Caco-2 (cell line): ENCODE measurements around the gene SS18. TPM values are rescaled to one million over a fixed set of nuclear protein-coding genes. Genes with fewer than 3 reads are reported as not detected.

Experiments used
- BruUV-seq: library from RNA; stranded (reverse); fragments of 400-500 nt; replicated peaks from 2 replicates; lab custom pipeline; 2021; lab: Mats Ljungman, UMichigan
- CTCF ChIA-PET: fragments of 300-600 bp; sonication (Branson Sonifier 250); formaldehyde crosslinking; loops from one replicate; lab custom pipeline; 2022; ENCODE audit warnings: antibody characterized with exemption; lab: Charles Lee
- POLR2A ChIA-PET: fragments of 300-600 bp; sonication (Branson Sonifier 250); formaldehyde crosslinking; loops from one replicate; lab custom pipeline; 2022; ENCODE audit warnings: antibody characterized with exemption; lab: Charles Lee
- DNase-seq, 2 experiments: peaks; one replicate each; pipeline versions ENCODE4 v3.0.0 to v3.0.0-alpha.2; 2020 to 2022
- H3K27me3 ChIP-seq: replicated peaks from 2 replicates; pipeline ENCODE4 v1.6.0; 2011; ENCODE audit warnings: low read length; ENCODE audit not compliant: control insufficient read depth, insufficient read depth
- H3K36me3 ChIP-seq: 2 replicates; pipeline ENCODE4 v1.5.1; 2011; ENCODE audit warnings: low read length; ENCODE audit not compliant: control insufficient read depth, insufficient read depth
- H3K4me1 ChIP-seq: fragments of 250-450 bp; sonication (Bioruptor Pico); 2 replicates; pipeline ENCODE4 v1.5.1; 2020; ENCODE audit warnings: mild to moderate bottlenecking
- H3K4me3 ChIP-seq: 2 replicates; pipeline ENCODE4 v1.5.1; 2011; ENCODE audit warnings: low read depth, mild to moderate bottlenecking, control low read depth, low read length
- H3K9me3 ChIP-seq: fragments of 250-450 bp; sonication (Bioruptor Pico); 2 replicates; pipeline ENCODE4 v1.5.1; 2020; ENCODE audit warnings: mild to moderate bottlenecking, moderate library complexity
- H3K27ac Mint-ChIP-seq: one replicate; pipeline ENCODE4 v1.8.0; 2022; ENCODE audit warnings: mixed read lengths; ENCODE audit not compliant: unreplicated experiment
- H3K27me3 Mint-ChIP-seq: one replicate; pipeline ENCODE4 v1.8.0; 2022; ENCODE audit warnings: mixed read lengths; ENCODE audit not compliant: insufficient read depth, unreplicated experiment
- H3K36me3 Mint-ChIP-seq: one replicate; pipeline ENCODE4 v1.8.0; 2022; ENCODE audit warnings: mild to moderate bottlenecking, mixed read lengths; ENCODE audit not compliant: insufficient read depth, unreplicated experiment
- H3K4me1 Mint-ChIP-seq: one replicate; pipeline ENCODE4 v1.8.0; 2022; ENCODE audit warnings: low read depth, mixed read lengths; ENCODE audit not compliant: unreplicated experiment
- H3K4me3 Mint-ChIP-seq: one replicate; pipeline ENCODE4 v1.8.0; 2022; ENCODE audit warnings: mild to moderate bottlenecking, moderate library complexity, mixed read lengths; ENCODE audit not compliant: unreplicated experiment
- H3K9me3 Mint-ChIP-seq: one replicate; pipeline ENCODE4 v1.8.0; 2022; ENCODE audit warnings: mixed read lengths; ENCODE audit not compliant: unreplicated experiment
- intact Hi-C: fragments of 100-400 bp; cut with micrococcal nuclease; formaldehyde crosslinking; loops from one replicate; pipeline ENCODE4 v1.10.0; 2022; ENCODE audit not compliant: unreplicated experiment
- total RNA-seq: library from RNA; stranded (reverse); gene quantifications from 2 replicates; pipeline ENCODE4 v1.2.3, GENCODE V29; 2022
- TF ChIP-seq, protein P1 (sequence below), 2 experiments: fragments of 200-600 bp in 1 of 2; IDR thresholded peaks; 1 replicate in 1 of 2; 2 replicates in 1 of 2; pipeline versions ENCODE4 v1.5.1 to v1.8.0; 2011 to 2022; ENCODE audit warnings: antibody characterized with exemption in 1 of 2, control low read depth in 1 of 2, inconsistent platforms in 1 of 2, low read depth in 1 of 2, low read length in 1 of 2, mild to moderate bottlenecking in 1 of 2, moderate library complexity in 1 of 2; ENCODE audit not compliant: insufficient read depth in 1 of 2, severe bottlenecking in 1 of 2, unreplicated experiment in 1 of 2

Gene SS18
- total RNA-seq, 1 experiment from 2014 or later: 34.6 TPM

DNA sequence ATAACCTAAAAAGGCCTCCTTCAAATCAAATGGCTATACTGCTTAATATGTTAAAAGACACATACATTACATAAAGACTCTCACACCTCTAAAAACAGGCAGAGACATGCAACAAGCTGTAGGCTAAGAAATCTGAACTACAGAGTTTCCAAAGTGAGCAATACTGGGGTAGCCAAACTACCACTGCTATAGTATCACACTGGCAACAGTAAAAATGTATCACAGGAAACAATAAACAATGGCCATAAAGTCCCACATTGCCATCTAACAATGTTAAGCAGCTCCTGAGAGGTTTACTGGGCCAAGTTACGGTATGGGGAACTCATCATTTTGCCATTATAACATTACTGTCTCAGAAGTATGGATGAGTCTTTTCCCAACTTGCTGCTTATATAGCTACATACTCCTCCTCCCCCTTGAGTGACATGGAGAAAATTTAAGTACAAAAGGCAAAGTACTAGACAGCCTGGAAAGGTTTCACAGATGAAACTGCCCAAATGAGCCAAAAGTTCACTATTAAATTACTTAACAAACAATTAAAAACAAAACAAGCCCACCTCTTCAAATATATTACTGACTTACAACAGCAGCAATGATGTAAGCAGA is 50.3 kb downstream of the SS18 start:
- no peak overlapping the region for H3K27ac Mint-ChIP-seq
- no TSS peak for BruUV-seq
- CTCF ChIA-PET: no interaction called here

DNA sequence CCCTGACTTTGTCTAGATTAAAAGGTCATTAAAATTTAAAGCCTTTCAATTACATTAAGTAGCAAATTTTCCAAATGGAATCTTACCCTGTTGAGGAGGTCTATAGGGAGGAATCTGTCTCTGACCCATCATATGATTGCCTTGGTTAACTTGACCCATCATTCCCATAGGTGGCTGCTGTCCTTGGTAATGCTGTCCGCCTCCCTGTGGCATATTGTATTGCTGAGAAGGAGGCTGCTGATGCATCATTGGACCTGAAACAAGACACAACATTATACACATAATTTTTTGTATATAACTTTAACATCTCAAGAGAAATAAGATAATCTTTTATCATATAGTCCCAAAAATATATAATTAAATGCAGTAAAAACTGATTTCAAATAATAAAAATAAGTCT is 51.2 kb downstream of the SS18 start:
- Histone ChIP-seq H3K27me3 (no peaks in the 10 kb centered on the region), H3K36me3 (no peaks in the 10 kb centered on the region), H3K9me3 (no peaks in the 10 kb centered on the region), H3K4me3 (no peak overlapping the region), H3K4me1 (no peaks in the 10 kb centered on the region)
- H3K27ac Mint-ChIP-seq: no peak overlapping the region
- intact Hi-C loops: no loop called here
- no peak for DNase-seq
- no peaks in the 10 kb centered on the region for H3K4me1 Mint-ChIP-seq
- no peaks in the 10 kb centered on the region for H3K9me3 Mint-ChIP-seq
- ChIA-PET POLR2A (no interaction called here), CTCF (no interaction called here)
- H3K27me3 Mint-ChIP-seq: no peaks in the 10 kb centered on the region
- no peaks in the 10 kb centered on the region for H3K36me3 Mint-ChIP-seq
- TF ChIP-seq, protein P1, sequence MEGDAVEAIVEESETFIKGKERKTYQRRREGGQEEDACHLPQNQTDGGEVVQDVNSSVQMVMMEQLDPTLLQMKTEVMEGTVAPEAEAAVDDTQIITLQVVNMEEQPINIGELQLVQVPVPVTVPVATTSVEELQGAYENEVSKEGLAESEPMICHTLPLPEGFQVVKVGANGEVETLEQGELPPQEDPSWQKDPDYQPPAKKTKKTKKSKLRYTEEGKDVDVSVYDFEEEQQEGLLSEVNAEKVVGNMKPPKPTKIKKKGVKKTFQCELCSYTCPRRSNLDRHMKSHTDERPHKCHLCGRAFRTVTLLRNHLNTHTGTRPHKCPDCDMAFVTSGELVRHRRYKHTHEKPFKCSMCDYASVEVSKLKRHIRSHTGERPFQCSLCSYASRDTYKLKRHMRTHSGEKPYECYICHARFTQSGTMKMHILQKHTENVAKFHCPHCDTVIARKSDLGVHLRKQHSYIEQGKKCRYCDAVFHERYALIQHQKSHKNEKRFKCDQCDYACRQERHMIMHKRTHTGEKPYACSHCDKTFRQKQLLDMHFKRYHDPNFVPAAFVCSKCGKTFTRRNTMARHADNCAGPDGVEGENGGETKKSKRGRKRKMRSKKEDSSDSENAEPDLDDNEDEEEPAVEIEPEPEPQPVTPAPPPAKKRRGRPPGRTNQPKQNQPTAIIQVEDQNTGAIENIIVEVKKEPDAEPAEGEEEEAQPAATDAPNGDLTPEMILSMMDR (IDR thresholded peaks at IDR 0.05; ENCODE audit: insufficient read depth in 1 of 2, low read depth in 1 of 2, low read length in 1 of 2, severe bottlenecking in 1 of 2, unreplicated experiment in 1 of 2): no peak
- H3K4me3 Mint-ChIP-seq: no peak overlapping the region
- BruUV-seq: no TSS peak

More for the DNA sequence above, 50.3 kb downstream of the SS18 start:
- POLR2A ChIA-PET: no interaction called here
- H3K27me3 Mint-ChIP-seq: no peaks in the 10 kb centered on the region
- DNase-seq: no peak
- H3K4me3 Mint-ChIP-seq: no peak overlapping the region
- intact Hi-C loops: no loop called here
- no peaks in the 10 kb centered on the region for H3K4me1 ChIP-seq
- H3K36me3 ChIP-seq: no peaks in the 10 kb centered on the region
- H3K9me3 ChIP-seq: no peaks in the 10 kb centered on the region
- H3K27me3 ChIP-seq: no peaks in the 10 kb centered on the region
- H3K4me3 ChIP-seq: no peak overlapping the region
- H3K4me1 Mint-ChIP-seq: no peaks in the 10 kb centered on the region
- peaks cover 4% of the 10 kb centered on the region for H3K36me3 Mint-ChIP-seq
- TF ChIP-seq, protein P1 (IDR thresholded peaks at IDR 0.05; ENCODE audit: insufficient read depth in 1 of 2, low read depth in 1 of 2, low read length in 1 of 2, severe bottlenecking in 1 of 2, unreplicated experiment in 1 of 2): no peak
- H3K9me3 Mint-ChIP-seq: no peaks in the 10 kb centered on the region

DNA sequence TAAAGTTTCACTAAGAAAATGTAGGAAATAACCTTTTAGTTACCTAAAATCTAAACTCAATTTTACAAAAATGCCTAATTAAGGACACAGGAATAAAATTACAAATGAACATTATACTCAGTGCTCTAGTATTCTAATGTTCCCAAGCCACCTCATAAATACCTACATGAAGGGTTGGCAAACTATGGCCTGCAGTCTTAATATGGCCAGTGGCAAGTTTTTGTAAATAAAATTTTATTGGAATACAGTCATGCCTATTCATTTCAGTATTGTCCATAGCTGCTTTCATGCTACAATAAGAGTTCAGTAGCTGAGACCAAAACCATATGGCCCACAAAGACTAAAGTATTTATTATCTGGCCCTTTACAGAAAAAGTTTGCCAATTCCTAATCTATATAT is 53.8 kb downstream of the SS18 start:
- no peak overlapping the region for H3K4me3 ChIP-seq
- no peaks in the 10 kb centered on the region for H3K9me3 ChIP-seq
- Mint-ChIP-seq H3K4me1 (no peaks in the 10 kb centered on the region), H3K27ac (no peak overlapping the region), H3K4me3 (no peak overlapping the region), H3K9me3 (no peaks in the 10 kb centered on the region), H3K27me3 (no peaks in the 10 kb centered on the region), H3K36me3 (no peaks in the 10 kb centered on the region)
- ChIA-PET POLR2A (no interaction called here), CTCF (no interaction called here)
- intact Hi-C loops: no loop called here
- no peak for DNase-seq
- no peaks in the 10 kb centered on the region for H3K4me1 ChIP-seq
- BruUV-seq: no TSS peak
- TF ChIP-seq, protein P1 (IDR thresholded peaks at IDR 0.05; ENCODE audit: insufficient read depth in 1 of 2, low read depth in 1 of 2, low read length in 1 of 2, severe bottlenecking in 1 of 2, unreplicated experiment in 1 of 2): no peak
- H3K36me3 ChIP-seq: no peaks in the 10 kb centered on the region
- no peaks in the 10 kb centered on the region for H3K27me3 ChIP-seq
